Ishikawa (cell line): ENCODE data around the gene DGKD.

Experiments used
- CEBPB ChIP-seq: IDR thresholded peaks from 2 replicates; pipeline ENCODE4 v1.6.1; 2012
- CREB1 ChIP-seq: IDR thresholded peaks from 2 replicates; pipeline ENCODE4 v1.6.1; 2012; ENCODE audit warnings: low read depth
- EGR1 ChIP-seq: IDR thresholded peaks from 2 replicates; pipeline ENCODE4 v1.6.1; 2012
- EP300 ChIP-seq: IDR thresholded peaks from 2 replicates; pipeline ENCODE4 v1.6.1; 2012; ENCODE audit warnings: borderline replicate concordance
- FOXM1 ChIP-seq: IDR thresholded peaks from 2 replicates; pipeline ENCODE4 v1.6.1; 2012; ENCODE audit warnings: low read depth, borderline replicate concordance
- RAD21 ChIP-seq: IDR thresholded peaks from 2 replicates; pipeline ENCODE4 v1.6.1; 2012; ENCODE audit warnings: low read depth
- TAF1 ChIP-seq: IDR thresholded peaks from 2 replicates; pipeline ENCODE4 v1.6.1; 2012; ENCODE audit warnings: low read depth, mild to moderate bottlenecking
- TCF12 ChIP-seq: IDR thresholded peaks from 2 replicates; pipeline ENCODE4 v1.6.1; 2012; ENCODE audit warnings: low read depth
- TEAD4 ChIP-seq: IDR thresholded peaks from 2 replicates; pipeline ENCODE4 v1.6.1; 2012
- YY1 ChIP-seq: IDR thresholded peaks from 2 replicates; pipeline ENCODE4 v1.6.1; 2012; ENCODE audit warnings: low read depth
- TF ChIP-seq, protein P1 (sequence below): IDR thresholded peaks from 2 replicates; pipeline ENCODE4 v1.6.1; 2012; ENCODE audit warnings: low read depth, mild to moderate bottlenecking
- TF ChIP-seq, protein P2 (sequence below): IDR thresholded peaks from 2 replicates; pipeline ENCODE4 v1.6.1; 2012
- TF ChIP-seq, protein P3 (sequence below): IDR thresholded peaks from 2 replicates; pipeline ENCODE4 v1.6.1; 2012

DNA sequence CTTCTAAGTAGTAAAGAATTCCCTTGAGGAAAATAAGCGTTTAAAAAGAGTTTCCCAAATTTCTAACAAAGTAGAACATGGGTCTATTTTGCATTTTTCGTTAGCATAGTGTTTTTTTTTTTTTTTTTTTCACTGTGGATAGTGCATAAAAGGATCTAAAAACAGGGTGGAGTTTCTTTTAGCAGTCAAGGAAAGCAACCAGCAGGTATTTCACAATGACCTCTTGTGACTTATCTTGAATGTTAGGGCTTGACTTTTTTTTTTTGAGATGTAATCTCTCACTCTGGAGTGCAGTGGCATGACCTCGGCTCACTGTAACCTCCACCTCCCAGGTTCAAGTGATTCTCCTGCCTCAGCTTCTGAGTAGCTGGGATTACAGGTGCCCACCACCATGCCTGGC, 14.9 kb upstream of the DGKD start:
- TF ChIP-seq, protein P1, sequence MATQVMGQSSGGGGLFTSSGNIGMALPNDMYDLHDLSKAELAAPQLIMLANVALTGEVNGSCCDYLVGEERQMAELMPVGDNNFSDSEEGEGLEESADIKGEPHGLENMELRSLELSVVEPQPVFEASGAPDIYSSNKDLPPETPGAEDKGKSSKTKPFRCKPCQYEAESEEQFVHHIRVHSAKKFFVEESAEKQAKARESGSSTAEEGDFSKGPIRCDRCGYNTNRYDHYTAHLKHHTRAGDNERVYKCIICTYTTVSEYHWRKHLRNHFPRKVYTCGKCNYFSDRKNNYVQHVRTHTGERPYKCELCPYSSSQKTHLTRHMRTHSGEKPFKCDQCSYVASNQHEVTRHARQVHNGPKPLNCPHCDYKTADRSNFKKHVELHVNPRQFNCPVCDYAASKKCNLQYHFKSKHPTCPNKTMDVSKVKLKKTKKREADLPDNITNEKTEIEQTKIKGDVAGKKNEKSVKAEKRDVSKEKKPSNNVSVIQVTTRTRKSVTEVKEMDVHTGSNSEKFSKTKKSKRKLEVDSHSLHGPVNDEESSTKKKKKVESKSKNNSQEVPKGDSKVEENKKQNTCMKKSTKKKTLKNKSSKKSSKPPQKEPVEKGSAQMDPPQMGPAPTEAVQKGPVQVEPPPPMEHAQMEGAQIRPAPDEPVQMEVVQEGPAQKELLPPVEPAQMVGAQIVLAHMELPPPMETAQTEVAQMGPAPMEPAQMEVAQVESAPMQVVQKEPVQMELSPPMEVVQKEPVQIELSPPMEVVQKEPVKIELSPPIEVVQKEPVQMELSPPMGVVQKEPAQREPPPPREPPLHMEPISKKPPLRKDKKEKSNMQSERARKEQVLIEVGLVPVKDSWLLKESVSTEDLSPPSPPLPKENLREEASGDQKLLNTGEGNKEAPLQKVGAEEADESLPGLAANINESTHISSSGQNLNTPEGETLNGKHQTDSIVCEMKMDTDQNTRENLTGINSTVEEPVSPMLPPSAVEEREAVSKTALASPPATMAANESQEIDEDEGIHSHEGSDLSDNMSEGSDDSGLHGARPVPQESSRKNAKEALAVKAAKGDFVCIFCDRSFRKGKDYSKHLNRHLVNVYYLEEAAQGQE, result no peak
- TF ChIP-seq TAF1 (no peak), YY1 (no peak), EGR1 (no peak), TCF12 (no peak), RAD21 (no peak), FOXM1 (no peak), EP300 (no peak), CREB1 (no peak), TEAD4 (no peak), CEBPB (no peak)
- TF ChIP-seq, protein P2, sequence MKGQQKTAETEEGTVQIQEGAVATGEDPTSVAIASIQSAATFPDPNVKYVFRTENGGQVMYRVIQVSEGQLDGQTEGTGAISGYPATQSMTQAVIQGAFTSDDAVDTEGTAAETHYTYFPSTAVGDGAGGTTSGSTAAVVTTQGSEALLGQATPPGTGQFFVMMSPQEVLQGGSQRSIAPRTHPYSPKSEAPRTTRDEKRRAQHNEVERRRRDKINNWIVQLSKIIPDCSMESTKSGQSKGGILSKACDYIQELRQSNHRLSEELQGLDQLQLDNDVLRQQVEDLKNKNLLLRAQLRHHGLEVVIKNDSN, result no peak
- TF ChIP-seq, protein P3, sequence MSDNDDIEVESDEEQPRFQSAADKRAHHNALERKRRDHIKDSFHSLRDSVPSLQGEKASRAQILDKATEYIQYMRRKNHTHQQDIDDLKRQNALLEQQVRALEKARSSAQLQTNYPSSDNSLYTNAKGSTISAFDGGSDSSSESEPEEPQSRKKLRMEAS, result no peak
